Esophagus muscularis mucosa (tissue), 4 donors: ENCODE measurements around the gene MFAP5. TPM values are rescaled to one million over a fixed set of nuclear protein-coding genes. Genes with fewer than 3 reads are reported as not detected.

ENCODE experiments used
- DNase-seq: peaks from one replicate; pipeline ENCODE4 v3.0.0-alpha.2; 2017; ENCODE audit errors: extremely low spot score
- H3K27ac ChIP-seq, 4 donors: fragments of 200-600 bp; sonication (generic); replicated peaks in 1 of 4; 1 replicate in 3 of 4; 2 replicates in 1 of 4; pipeline ENCODE4 v1.5.1; 2016 to 2019; ENCODE audit warnings: mild to moderate bottlenecking in 1 of 4
- H3K27me3 ChIP-seq, 4 donors: fragments of 200-600 bp; sonication (generic); one replicate each; pipeline versions ENCODE4 v1.5.1 to v1.6.0; 2016 to 2019
- H3K36me3 ChIP-seq, 4 donors: fragments of 200-600 bp; sonication (generic); one replicate each; pipeline ENCODE4 v1.5.1; 2016 to 2019
- H3K4me1 ChIP-seq, 4 donors: fragments of 200-600 bp; sonication (generic); one replicate each; pipeline ENCODE4 v1.5.1; 2016 to 2019
- H3K4me3 ChIP-seq, 4 donors: fragments of 200-600 bp; sonication (generic); 1 replicate in 2 of 4; 2 replicates in 2 of 4; pipeline ENCODE4 v1.5.1; 2016 to 2019; ENCODE audit warnings: mild to moderate bottlenecking in 4 of 4, moderate library complexity in 1 of 4
- H3K9me3 ChIP-seq, 4 donors: fragments of 200-600 bp; sonication (generic); 1 replicate in 3 of 4; 2 replicates in 1 of 4; pipeline ENCODE4 v1.5.1; 2016 to 2019
- CTCF ChIP-seq, 3 experiments: fragments of 200-600 bp in 2 of 3; fragments of 450-650 bp in 1 of 3; sonication (generic) in 2 of 3; IDR thresholded peaks; one replicate each; pipeline ENCODE4 v1.5.1; 2017 to 2019; ENCODE audit warnings: antibody characterized with exemption in 3 of 3, mild to moderate bottlenecking in 2 of 3, moderate library complexity in 1 of 3
- EP300 ChIP-seq: sonication (generic); formaldehyde crosslinking; IDR thresholded peaks from one replicate; pipeline ENCODE4 v1.6.1; 2017; ENCODE audit warnings: antibody characterized with exemption
- POLR2A ChIP-seq: fragments of 450-650 bp; IDR thresholded peaks from one replicate; pipeline ENCODE4 v1.6.1; 2017; ENCODE audit warnings: antibody characterized with exemption, moderate library complexity, mild to moderate bottlenecking, low read depth
- POLR2AphosphoS5 ChIP-seq, 2 donors: sonication (generic); formaldehyde crosslinking; IDR thresholded peaks; one replicate each; pipeline ENCODE4 v1.6.1; 2017; ENCODE audit warnings: antibody characterized with exemption in 2 of 2
- WGBS: methylation state at CpG from one replicate; pipeline ENCODE4 v1.1.5; 2018; 5-methylcytosine and 5-hydroxymethylcytosine counted together
- intact Hi-C: fragments of 100-400 bp; cut with DNase I; formaldehyde crosslinking; loops from one replicate; pipeline ENCODE4 v1.15.1; 2023
- total RNA-seq, 4 donors: library from RNA; depleted of rRNA; stranded (reverse); fragments of >200 nt; gene quantifications; one replicate each; pipeline versions ENCODE4 v1.1.0 to v1.2.1, GENCODE V29; 2016

Gene MFAP5
- total RNA-seq, 4 donors from 2014 or later, result 94.7 to 252 (median 177) TPM

DNA sequence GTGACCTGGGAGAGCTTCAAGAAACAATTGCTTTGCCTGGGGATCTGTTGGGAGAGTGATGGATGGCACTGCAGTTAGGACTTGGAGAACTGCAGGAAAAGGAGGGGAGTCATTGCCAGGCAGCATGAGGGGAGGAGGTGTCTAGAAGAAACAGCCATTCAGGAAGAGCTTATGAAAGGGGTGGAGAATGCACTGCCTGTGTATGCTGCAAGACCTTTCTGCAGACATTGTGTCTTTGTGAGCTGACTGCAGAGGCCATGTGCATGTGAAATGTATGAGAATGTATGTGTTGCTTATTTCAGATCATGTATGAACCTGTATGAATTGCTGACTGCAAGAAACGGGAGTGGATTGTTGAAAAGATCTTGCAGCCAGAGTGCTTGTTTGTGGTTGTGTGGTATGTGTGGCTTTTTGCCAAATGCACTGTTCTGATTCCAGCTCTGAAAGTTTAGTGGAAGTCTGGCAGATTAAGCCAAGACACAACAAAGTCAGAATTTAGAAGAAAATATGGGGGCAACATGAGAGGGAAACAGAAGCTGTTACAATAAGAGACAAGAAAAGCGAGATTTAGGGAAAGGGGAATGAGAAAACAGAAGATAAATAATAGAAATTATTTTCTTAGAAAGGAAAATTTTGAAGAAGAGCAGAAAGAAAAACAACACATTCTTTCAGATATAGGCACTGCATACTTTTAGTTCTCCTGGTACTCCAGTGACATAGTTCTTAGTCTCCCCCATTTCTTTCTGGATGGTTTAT, 25.4 kb upstream of the MFAP5 start:
- 38% methylated on average over 2 of the region's 2 CpGs for WGBS
- Histone ChIP-seq H3K4me3 (no peak overlapping the region), H3K4me1 (peaks cover 15 to 40% (median 38%) of the 10 kb centered on the region in 4 donors), H3K9me3 (no peaks in the 10 kb centered on the region), H3K36me3 (no peaks in the 10 kb centered on the region), H3K27me3 (no peaks in the 10 kb centered on the region), H3K27ac (peak overlapping the region; percentile 61 to 77 (median 70))
- peak; percentile 14 for TF ChIP-seq POLR2A
- TF ChIP-seq POLR2AphosphoS5 (IDR thresholded peaks at IDR 0.05), result peak; percentile 73 to 77
- TF ChIP-seq CTCF (IDR thresholded peaks at IDR 0.05), result peak in 1 of 3 experiments; percentile 6
- TF ChIP-seq EP300, result no peak
- DNase-seq, result peak; percentile 92
- intact Hi-C loops, result loop anchor here (5.0 to 10.0 kb wide), 2 partner anchors 219 to 357 kb away; no protein-coding TSS in a partner anchor

DNA sequence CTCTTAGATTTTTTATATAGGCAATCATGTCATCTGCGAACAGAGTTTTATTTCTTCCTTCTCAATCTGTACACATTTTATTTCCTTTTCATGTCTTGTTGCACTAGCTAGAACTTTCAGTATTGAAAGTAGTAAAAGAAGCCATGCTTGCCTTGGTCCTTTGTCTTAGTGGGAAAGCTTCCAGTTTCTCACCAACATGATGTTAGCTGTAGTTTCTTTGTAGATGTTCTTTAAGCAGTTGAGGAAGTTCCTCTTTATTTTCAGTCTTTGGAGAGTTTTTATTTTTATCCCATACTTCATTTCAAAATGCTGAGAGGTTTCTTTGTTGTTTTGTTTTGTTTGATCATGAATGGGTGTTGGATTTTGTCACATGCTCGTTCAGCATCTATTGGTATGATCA, 22.4 kb upstream of the MFAP5 start:
- no peak for TF ChIP-seq CTCF (IDR thresholded peaks at IDR 0.05)
- TF ChIP-seq POLR2A, result no peak
- no peak for TF ChIP-seq POLR2AphosphoS5 (IDR thresholded peaks at IDR 0.05)
- TF ChIP-seq EP300, result no peak
- Histone ChIP-seq H3K36me3 (no peaks in the 10 kb centered on the region), H3K4me3 (no peak overlapping the region), H3K4me1 (peaks cover 11 to 35% (median 27%) of the 10 kb centered on the region in 4 donors), H3K27me3 (no peaks in the 10 kb centered on the region), H3K9me3 (no peaks in the 10 kb centered on the region), H3K27ac (no peak overlapping the region)
- DNase-seq, result no peak
- intact Hi-C loops, result loop anchor here (5.0 to 10.0 kb wide), 2 partner anchors 222 to 360 kb away; no protein-coding TSS in a partner anchor
- WGBS, result 83% methylated on average over 2 of the region's 2 CpGs

DNA sequence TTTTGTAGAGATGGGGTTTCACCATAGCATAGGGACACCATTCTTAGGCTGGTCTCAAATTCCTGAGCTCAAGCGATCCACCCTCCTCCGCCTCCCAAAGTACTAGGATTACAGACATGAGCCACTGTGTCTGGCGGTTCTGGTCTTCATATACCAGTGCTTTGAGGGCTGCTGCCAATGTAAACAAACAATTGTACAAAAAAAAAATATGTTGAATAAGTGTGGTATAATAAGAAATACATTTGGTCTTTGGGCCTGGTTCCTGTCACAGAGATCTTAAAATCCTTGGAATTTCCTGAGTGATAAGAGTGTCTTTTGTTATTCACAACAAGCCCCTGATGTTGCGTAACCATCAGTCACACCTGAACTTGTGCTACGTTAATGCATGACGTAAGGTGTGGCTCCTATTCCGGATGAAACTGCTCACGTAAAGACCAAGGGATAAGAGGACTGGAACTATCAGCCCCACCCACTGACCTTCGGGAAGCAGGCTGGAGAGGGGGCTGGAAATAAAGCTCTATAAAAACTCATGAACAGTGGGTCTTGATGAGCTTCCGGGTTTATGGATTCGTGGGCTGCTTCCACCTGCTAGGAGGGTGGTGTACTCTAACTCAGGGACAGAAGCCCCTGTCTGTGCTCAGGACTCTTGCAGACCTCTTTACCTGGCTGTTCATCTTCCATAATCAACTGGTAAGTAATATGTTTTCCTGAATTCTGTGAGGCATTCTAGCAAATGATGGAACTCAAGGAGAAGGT, 18.7 kb upstream of the MFAP5 start:
- H3K4me1 ChIP-seq, result peaks cover 0 to 6% (median 1%) of the 10 kb centered on the region in 4 donors
- DNase-seq, result no peak
- no peaks in the 10 kb centered on the region for H3K27me3 ChIP-seq
- intact Hi-C loops, result loop anchor here (2.0 to 10.0 kb wide), 3 partner anchors 141 to 363 kb away; partner anchors contain the start of gene A2ML1
- no peaks in the 10 kb centered on the region for H3K9me3 ChIP-seq
- H3K27ac ChIP-seq, result peak overlapping the region in 2 of 4 donors; percentile 31 to 46
- no peaks in the 10 kb centered on the region for H3K36me3 ChIP-seq
- H3K4me3 ChIP-seq, result peak overlapping the region in 1 of 4 donors; percentile 4
- 46% methylated on average over 11 of the region's 11 CpGs for WGBS
- TF ChIP-seq CTCF (IDR thresholded peaks at IDR 0.05), result no peak
- TF ChIP-seq POLR2AphosphoS5 (IDR thresholded peaks at IDR 0.05), result no peak
- no peak for TF ChIP-seq EP300
- TF ChIP-seq POLR2A, result no peak

GRCh38 chr12:8680533-8680932, 17.9 kb upstream of the MFAP5 start:
- peaks cover 0 to 6% (median 1%) of the 10 kb centered on the region in 4 donors for H3K4me1 ChIP-seq
- H3K36me3 ChIP-seq, result no peaks in the 10 kb centered on the region
- no peak for TF ChIP-seq POLR2A
- peak in 1 of 3 experiments; percentile 4 for TF ChIP-seq CTCF (IDR thresholded peaks at IDR 0.05)
- TF ChIP-seq POLR2AphosphoS5 (IDR thresholded peaks at IDR 0.05), result no peak
- TF ChIP-seq EP300, result no peak
- intact Hi-C loops, result loop anchor here (2.0 to 10.0 kb wide), 3 partner anchors 142 to 364 kb away; partner anchors contain the start of gene A2ML1
- no peaks in the 10 kb centered on the region for H3K27me3 ChIP-seq
- H3K27ac ChIP-seq, result no peak overlapping the region
- 80% methylated on average over 9 of the region's 9 CpGs for WGBS
- H3K4me3 ChIP-seq, result no peak overlapping the region
- H3K9me3 ChIP-seq, result no peaks in the 10 kb centered on the region
- DNase-seq, result no peak
